Transverse colon (tissue), 4 donors: ENCODE measurements around the gene JKAMP. TPM values are rescaled to one million over a fixed set of nuclear protein-coding genes. Genes with fewer than 3 reads are reported as not detected.

Source experiments
- DNase-seq: peaks from one replicate; pipeline ENCODE4 v3.0.0-alpha.2; 2019
- H3K27ac ChIP-seq, 4 donors: fragments of 200-600 bp; sonication (generic); 2 replicates each; pipeline ENCODE4 v1.5.1; 2016 to 2018; ENCODE audit warnings: inconsistent platforms in 4 of 4
- H3K27me3 ChIP-seq: fragments of 200-600 bp; sonication (generic); 2 replicates; pipeline ENCODE4 v1.5.1; 2017; ENCODE audit warnings: inconsistent platforms
- H3K36me3 ChIP-seq, 4 donors: fragments of 200-600 bp; sonication (generic); 2 replicates each; pipeline ENCODE4 v1.5.1; 2017 to 2019; ENCODE audit warnings: inconsistent platforms in 4 of 4
- H3K4me1 ChIP-seq, 4 donors: fragments of 200-600 bp; sonication (generic); 2 replicates each; pipeline ENCODE4 v1.5.1; 2017 to 2020; ENCODE audit warnings: inconsistent platforms in 4 of 4
- H3K4me3 ChIP-seq, 4 donors: fragments of 200-600 bp; sonication (generic); 1 replicate in 1 of 4; 2 replicates in 3 of 4; pipeline versions ENCODE4 v1.5.1 to v1.6.1; 2017 to 2019; ENCODE audit warnings: inconsistent platforms in 4 of 4
- H3K9me3 ChIP-seq, 2 donors: fragments of 200-600 bp; sonication (generic); 2 replicates each; pipeline ENCODE4 v1.5.1; 2017 to 2019; ENCODE audit warnings: inconsistent platforms in 2 of 2
- EP300 ChIP-seq: sonication (generic); formaldehyde crosslinking; IDR thresholded peaks from one replicate; pipeline ENCODE4 v1.6.1; 2017; ENCODE audit warnings: antibody characterized with exemption, low read depth
- POLR2A ChIP-seq: fragments of 450-650 bp; IDR thresholded peaks from one replicate; pipeline ENCODE4 v1.6.1; 2016; ENCODE audit warnings: antibody characterized with exemption, mild to moderate bottlenecking, moderate library complexity
- POLR2AphosphoS5 ChIP-seq, 3 donors: sonication (generic); formaldehyde crosslinking; IDR thresholded peaks; one replicate each; pipeline ENCODE4 v1.6.1; 2016; ENCODE audit warnings: antibody characterized with exemption in 3 of 3
- WGBS, 2 donors: methylation state at CpG; one replicate each; pipeline ENCODE4 v1.1.5; 2018; ENCODE audit warnings: low coverage in 1 of 2; 5-methylcytosine and 5-hydroxymethylcytosine counted together
- in situ Hi-C, 4 donors: fragments of 200-750 bp; cut with MboI; loops; one replicate each; pipeline versions ENCODE4 v1.15.0 to v1.15.1; 2017; ENCODE audit warnings: low sequenced_read_pairs in 3 of 4, low pct_ligation_motif_present in 1 of 4, low pct_unique_long_range_greater_than_20kb in 1 of 4
- intact Hi-C: fragments of 100-400 bp; cut with DNase I; formaldehyde crosslinking; loops from one replicate; pipeline ENCODE4 v1.15.1; 2023; ENCODE audit warnings: low total_unique reads
- total RNA-seq, 4 donors: library from RNA; depleted of rRNA; stranded (reverse); fragments of >200 nt; gene quantifications; one replicate each; pipeline ENCODE4 v1.1.0, GENCODE V29; 2016
- TF ChIP-seq, protein P1 (sequence below), 5 experiments: fragments of 200-600 bp in 3 of 5; fragments of 450-650 bp in 2 of 5; sonication (generic) in 3 of 5; IDR thresholded peaks; 1 replicate in 2 of 5; 2 replicates in 3 of 5; pipeline ENCODE4 v1.5.1; 2016 to 2017; ENCODE audit warnings: antibody characterized with exemption in 5 of 5, inconsistent platforms in 3 of 5, mild to moderate bottlenecking in 2 of 5, moderate library complexity in 1 of 5

Gene JKAMP
- total RNA-seq, 4 donors from 2014 or later, result 12.9 to 66.8 (median 36.0) TPM

DNA sequence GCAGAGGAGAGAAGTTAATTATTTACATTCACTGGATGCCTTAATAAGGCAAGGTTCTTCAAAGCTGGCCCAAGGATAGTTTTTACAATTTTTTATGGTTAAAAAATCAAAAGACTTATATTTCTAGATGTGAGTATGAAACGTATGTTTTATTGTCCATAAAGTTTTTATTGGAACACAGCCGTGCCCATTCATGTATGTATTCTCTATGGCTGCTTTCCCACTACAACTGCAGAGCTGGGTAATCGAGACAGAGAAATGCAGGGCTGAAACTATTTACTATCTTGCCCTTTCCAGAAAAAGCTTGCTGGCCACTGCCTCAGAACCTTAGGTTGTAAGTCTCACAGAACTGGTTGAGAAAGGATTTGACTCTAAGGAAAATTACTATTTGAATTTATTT, 16.4 kb downstream of the JKAMP start:
- no peaks in the 10 kb centered on the region for H3K27me3 ChIP-seq
- H3K4me1 ChIP-seq, result peaks cover 0 to 16% (median 4%) of the 10 kb centered on the region in 4 donors
- H3K36me3 ChIP-seq, result peaks cover 0 to 29% (median 14%) of the 10 kb centered on the region in 4 donors
- H3K4me3 ChIP-seq, result no peak overlapping the region
- intact Hi-C loops (no loop called here), in situ Hi-C loops (loop anchor here in 1 of 4 donors (10.0 kb wide), 1 partner anchor 74 kb away; the partner anchor contains the start of gene CCDC175)
- no peak for DNase-seq
- no peaks in the 10 kb centered on the region for H3K9me3 ChIP-seq
- no peak overlapping the region for H3K27ac ChIP-seq
- WGBS, 2 donors, result 42 to 48% methylated on average over 3 of the region's 3 CpGs
- TF ChIP-seq, protein P1, sequence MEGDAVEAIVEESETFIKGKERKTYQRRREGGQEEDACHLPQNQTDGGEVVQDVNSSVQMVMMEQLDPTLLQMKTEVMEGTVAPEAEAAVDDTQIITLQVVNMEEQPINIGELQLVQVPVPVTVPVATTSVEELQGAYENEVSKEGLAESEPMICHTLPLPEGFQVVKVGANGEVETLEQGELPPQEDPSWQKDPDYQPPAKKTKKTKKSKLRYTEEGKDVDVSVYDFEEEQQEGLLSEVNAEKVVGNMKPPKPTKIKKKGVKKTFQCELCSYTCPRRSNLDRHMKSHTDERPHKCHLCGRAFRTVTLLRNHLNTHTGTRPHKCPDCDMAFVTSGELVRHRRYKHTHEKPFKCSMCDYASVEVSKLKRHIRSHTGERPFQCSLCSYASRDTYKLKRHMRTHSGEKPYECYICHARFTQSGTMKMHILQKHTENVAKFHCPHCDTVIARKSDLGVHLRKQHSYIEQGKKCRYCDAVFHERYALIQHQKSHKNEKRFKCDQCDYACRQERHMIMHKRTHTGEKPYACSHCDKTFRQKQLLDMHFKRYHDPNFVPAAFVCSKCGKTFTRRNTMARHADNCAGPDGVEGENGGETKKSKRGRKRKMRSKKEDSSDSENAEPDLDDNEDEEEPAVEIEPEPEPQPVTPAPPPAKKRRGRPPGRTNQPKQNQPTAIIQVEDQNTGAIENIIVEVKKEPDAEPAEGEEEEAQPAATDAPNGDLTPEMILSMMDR (IDR thresholded peaks at IDR 0.05), result no peak
- TF ChIP-seq POLR2AphosphoS5 (IDR thresholded peaks at IDR 0.05), result no peak

DNA sequence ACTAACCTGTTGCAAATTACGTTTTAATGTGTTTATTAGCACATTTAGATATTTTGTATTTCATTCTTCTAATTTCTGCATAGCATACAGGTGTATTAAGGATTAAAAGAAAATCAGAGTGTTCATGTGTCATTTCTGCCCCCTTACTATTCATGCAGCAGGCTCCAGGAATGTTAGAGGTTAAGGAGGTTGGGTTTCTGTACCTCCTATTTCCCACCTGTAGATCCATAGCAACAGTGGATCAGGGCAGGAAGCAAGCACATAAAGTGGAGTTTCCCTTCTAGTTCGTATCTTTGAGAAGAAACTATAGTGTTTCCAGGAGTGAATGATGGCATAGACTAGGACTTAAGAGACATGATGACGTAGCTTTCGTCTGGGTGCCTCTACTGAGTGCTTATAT, 18.9 kb downstream of the JKAMP start:
- no peak overlapping the region for H3K27ac ChIP-seq
- WGBS, 2 donors, result 75 to 88% methylated on average over 3 to 4 of the region's 4 CpGs

DNA sequence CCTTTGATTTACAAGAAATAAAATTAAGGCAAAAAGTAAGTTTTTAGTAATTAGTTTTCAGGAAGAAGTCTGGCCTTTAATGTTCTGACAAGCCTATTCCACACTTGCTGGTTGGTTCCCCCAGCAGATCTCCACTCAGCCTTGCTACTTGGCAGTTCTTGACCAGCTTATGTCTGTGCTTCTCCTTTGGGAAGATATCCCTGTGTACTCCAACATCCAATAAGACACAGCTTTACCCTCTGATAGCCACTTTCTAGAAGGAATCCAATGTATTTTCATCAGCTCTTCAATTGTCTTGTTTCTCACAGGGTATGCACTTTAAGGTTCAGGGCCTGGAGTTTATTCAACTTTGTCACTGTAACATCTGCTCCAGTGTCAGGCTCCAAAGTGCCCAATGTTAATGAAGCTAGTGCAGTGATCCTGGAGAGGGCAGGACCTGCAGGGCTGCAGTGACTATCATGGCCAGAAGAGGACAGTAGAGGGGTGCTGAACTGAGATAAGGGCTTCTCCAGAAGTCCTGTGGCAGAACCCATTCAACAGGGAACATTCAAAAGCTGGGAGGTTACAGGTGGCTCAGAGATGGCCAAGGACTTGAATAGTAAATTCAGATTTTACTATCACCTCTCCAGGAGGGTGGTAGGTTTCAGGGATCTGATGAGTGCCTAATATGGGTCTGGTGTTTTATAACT, 22.9 kb downstream of the JKAMP start:
- Histone ChIP-seq H3K27ac (no peak overlapping the region), H3K9me3 (no peaks in the 10 kb centered on the region), H3K4me1 (peaks cover 0 to 14% (median 4%) of the 10 kb centered on the region in 4 donors), H3K27me3 (no peaks in the 10 kb centered on the region), H3K4me3 (no peak overlapping the region), H3K36me3 (no peaks in the 10 kb centered on the region)
- DNase-seq, result peak; percentile 83
- intact Hi-C loops, result no loop called here
- in situ Hi-C loops, result loop anchor here in 1 of 4 donors (10.0 kb wide), 1 partner anchor 68 kb away; the partner anchor contains the start of gene CCDC175
- TF ChIP-seq, protein P1 (IDR thresholded peaks at IDR 0.05), result peak; percentile 70 to 91 (median 87)
- TF ChIP-seq EP300, result no peak

More for the DNA sequence above, 18.9 kb downstream of the JKAMP start:
- TF ChIP-seq, protein P1 (IDR thresholded peaks at IDR 0.05), result no peak
- TF ChIP-seq POLR2AphosphoS5 (IDR thresholded peaks at IDR 0.05) (no peak), POLR2A (no peak), EP300 (no peak)
- no peak overlapping the region for H3K4me3 ChIP-seq
- in situ Hi-C loops (loop anchor here in 1 of 4 donors (10.0 kb wide), 1 partner anchor 72 kb away; the partner anchor contains the start of gene CCDC175), intact Hi-C loops (no loop called here)
- peaks cover 0 to 16% (median 4%) of the 10 kb centered on the region in 4 donors for H3K4me1 ChIP-seq
- peaks cover 0 to 13% (median 4%) of the 10 kb centered on the region in 4 donors for H3K36me3 ChIP-seq
- H3K9me3 ChIP-seq, result no peaks in the 10 kb centered on the region
- H3K27me3 ChIP-seq, result no peaks in the 10 kb centered on the region
- DNase-seq, result no peak

DNA sequence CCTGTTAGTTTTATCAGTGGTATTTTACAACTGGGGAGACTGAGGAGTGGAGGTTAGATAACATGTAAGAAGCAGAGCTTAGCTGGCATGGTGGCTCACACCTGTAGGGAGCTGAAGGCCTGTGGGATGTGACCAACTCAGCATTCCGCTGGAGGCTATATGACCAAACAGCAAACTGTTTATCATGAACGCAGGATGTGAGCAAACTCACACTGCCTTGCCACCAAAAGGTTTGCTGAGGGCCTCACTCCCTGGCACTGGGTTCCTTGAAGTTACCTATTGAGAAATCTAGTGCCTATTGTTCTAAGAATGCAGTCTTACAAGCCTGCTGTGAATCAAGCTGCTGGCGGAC, 23.4 kb downstream of the JKAMP start:
- Histone ChIP-seq H3K4me3 (no peak overlapping the region), H3K27ac (no peak overlapping the region), H3K36me3 (no peaks in the 10 kb centered on the region), H3K27me3 (no peaks in the 10 kb centered on the region), H3K9me3 (no peaks in the 10 kb centered on the region), H3K4me1 (peaks cover 0 to 15% (median 4%) of the 10 kb centered on the region in 4 donors)
- DNase-seq, result no peak
- in situ Hi-C loops, result loop anchor here in 1 of 4 donors (10.0 kb wide), 1 partner anchor 67 kb away; the partner anchor contains the start of gene CCDC175
- intact Hi-C loops, result no loop called here
- WGBS, 2 donors, result 96% methylated on average over 3 of the region's 3 CpGs; no CpG with 5 or more reads in 1 of the 2 donors
- TF ChIP-seq EP300, result no peak
- TF ChIP-seq POLR2AphosphoS5 (IDR thresholded peaks at IDR 0.05), result no peak
- TF ChIP-seq POLR2A, result no peak
- TF ChIP-seq, protein P1 (IDR thresholded peaks at IDR 0.05), result no peak
